ENCODE data around the gene PRR22.
A peak's percentile ranks its signal among the peaks of the same experiment; 100 is the strongest.

The PRR22 gene

DNA sequence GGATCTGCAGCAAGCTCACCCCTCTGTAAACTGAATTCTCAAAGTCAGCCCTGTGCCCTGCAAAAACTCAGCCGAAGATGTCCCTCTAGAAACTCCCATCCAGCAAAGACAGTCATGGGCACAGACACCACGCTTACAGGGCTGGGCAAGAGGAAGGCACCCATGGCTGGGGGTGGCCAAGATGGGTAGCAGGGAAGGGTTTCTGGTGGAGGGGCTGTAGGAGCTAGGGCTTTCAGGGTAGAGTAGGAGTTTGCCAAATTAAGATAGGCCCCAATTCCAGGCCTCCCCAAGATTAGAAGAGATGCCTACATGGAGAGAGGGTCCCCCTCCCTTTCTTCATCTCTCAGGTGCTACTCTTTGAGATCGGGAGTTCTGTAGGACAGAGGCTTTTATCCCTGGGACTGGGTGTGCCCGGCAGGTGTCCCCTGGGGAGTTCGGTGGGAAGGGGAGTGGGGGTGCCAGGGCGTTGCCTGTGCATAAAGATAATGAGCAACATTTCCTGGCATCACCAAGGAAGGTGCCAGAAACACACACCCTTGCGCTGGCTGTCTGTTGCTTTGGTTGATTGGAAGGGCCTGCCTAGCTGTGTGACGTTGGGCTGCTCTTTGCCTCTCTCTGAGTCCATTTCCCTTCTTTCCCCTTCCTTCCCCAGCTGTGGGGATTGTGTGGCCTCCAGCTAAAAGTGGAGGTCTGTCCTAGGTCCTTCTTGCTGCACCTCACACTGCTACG is 29.7 kb upstream of the PRR22 start:
- no peak for DNase-seq

DNA sequence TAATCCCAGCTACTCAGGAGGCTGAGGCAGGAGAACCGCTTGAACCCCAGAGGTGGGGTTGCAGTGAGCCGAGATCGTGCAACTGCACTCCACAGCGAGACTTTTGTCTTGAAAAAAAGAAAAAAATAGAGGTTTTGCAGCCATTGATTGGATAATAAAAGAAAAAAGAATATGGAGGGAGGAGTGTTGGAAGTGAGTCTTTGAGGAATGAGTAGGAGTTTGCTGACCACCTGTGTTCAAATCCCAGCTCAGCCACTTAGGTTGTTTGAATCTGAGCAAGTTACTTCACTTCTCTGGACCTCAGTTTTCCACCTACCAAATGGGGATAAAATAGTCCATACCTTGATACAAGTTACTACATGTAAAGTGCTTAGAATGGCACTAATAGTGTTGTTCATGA is 26.6 kb upstream of the PRR22 start:
- no peak for DNase-seq

DNA sequence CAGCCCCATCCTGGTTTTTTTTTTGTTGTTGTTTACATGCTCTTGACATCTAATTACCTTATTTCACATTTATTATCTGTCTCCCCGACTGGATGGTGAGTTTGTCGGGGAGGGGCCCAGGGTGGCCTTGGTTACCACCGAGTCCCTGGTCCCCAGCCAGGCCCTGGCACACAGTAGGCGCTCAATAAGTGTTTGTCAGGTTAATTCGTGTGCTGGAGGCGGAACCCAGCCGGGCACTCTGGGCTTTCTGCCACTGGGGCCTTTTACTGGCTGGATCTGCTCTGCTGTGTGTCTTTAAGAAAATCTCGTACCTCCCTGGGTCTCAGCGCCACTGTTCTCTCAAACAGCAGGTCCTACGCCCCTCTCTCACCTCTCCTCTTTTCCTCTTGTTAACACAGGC is 24.9 kb upstream of the PRR22 start:
- DNase-seq = no peak

DNA sequence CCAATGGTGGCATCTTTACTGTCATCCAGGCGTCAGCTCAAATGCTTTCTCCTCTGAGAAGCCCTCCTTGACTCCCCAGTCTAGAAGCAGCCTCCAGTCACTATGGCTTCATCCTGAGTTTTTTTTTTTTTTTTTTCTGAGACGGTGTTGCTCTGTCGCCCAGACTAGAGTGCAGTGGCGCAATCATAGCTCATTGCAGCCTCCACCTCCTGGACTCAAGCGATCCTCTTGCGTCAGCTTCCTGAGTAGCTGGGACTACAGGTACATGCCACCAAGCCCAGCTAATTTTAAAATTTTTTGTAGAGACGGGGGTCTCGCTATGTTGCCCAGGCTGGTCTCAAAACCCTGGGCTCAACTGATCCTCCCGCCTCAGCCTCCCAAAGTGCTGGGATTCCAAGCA is 24.5 kb upstream of the PRR22 start:
- DNase-seq = no peak

DNA sequence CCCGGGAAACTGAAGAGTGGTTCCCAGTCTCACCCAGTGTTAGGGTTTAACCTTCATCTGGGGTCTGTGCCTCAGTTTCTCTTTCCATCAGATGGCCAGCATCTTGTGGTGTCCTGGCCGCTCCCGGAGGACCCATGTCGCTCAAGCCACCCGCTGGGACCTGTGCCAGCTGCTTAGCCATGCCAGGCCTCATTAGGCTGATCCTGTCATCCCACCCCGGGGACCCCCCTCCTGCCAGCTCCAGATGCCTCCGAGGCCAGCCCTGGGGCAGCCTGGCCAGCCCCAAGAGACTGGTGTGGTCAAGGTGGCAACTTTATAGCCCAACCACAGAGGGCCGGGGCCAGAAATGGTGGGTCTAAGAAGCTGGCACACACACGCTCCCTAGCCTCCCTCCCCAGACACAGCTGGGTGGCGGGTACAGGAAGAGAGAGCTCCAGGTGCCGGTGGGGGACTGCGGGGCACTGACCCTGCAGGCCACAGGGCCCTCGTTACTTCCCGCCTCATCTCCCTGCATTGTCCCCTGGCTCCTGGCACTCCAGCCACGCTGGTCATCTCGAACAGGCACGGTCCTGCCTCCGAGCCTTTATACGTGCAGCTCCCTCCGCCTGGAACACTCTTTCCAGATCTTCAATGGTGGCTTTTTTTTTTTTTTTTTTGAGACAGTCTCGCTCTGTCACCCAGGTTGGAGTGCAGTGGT is 23.7 kb upstream of the PRR22 start:
- no peak for DNase-seq

DNA sequence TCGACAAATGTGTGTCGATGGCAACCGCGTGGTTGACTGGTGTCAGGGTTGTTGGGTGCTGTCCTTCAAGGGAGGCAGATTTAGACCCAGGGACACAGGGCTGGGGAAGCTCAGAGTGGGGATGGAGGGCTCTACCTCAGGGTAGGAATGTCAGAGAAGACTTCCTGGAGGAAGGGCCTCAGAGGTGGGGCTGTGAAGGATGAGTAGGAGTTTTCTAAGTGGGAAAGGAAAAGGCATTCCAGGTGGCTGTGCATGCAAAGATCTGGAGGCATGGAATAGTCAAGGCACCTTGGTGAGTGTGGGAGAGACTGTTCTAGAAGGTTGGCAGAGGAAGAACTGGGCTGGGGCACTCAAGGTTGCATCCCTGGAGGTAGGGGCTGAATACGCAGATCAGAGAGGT is 22.4 kb upstream of the PRR22 start:
- DNase-seq = no peak

DNA sequence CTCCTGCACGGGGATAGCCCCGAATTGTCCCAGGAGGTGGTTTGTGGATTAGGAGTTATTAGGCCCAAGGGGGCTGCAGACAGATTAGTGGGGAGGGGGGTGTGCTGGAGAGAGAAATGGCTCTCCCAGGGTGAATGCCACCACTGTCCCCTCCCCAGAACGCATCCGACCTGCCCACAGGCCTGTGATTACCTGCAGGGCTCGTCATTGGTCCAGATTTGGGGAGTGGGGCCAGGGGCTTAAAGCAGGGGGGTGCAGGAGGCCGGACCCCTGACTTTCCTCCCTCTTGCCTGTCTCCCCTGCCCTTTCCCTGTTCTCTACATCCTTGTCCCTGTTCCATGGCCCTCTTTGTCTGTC is 21.6 kb upstream of the PRR22 start:
- DNase-seq = no peak

DNA sequence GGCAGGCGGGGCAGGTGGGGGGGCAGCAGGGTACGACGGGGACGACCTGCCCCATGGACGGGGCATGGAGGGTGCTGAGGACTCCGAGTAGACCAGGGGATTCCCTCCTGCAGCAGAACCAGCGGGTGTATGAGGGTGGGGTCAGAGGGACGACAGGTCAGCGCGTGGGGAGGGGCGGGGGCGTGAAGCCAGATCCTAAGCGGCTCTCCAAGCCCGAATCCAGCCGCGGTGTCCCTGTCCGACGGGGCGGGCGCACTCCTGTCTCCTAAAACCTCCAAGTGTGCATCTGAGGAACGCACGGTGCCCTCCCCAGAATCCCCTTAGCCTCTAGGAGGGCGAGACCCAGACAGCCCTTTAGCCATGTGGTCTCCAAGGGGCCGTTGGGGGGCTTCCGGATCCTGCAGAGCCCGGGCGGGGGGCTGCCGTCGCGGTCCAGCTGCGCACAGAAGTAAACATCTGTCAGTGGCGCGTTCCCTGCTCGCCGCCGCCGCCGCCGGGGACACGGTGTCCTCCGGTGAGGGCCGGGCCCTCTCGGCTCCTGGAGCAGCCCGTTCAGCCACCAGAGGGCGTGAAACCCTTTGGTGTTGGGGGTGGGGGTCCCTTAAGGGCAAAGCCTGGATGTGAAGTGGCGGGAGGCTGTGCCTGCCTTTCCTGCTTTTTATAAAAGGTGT is 21.1 kb upstream of the PRR22 start:
- peak; percentile 64 for DNase-seq

DNA sequence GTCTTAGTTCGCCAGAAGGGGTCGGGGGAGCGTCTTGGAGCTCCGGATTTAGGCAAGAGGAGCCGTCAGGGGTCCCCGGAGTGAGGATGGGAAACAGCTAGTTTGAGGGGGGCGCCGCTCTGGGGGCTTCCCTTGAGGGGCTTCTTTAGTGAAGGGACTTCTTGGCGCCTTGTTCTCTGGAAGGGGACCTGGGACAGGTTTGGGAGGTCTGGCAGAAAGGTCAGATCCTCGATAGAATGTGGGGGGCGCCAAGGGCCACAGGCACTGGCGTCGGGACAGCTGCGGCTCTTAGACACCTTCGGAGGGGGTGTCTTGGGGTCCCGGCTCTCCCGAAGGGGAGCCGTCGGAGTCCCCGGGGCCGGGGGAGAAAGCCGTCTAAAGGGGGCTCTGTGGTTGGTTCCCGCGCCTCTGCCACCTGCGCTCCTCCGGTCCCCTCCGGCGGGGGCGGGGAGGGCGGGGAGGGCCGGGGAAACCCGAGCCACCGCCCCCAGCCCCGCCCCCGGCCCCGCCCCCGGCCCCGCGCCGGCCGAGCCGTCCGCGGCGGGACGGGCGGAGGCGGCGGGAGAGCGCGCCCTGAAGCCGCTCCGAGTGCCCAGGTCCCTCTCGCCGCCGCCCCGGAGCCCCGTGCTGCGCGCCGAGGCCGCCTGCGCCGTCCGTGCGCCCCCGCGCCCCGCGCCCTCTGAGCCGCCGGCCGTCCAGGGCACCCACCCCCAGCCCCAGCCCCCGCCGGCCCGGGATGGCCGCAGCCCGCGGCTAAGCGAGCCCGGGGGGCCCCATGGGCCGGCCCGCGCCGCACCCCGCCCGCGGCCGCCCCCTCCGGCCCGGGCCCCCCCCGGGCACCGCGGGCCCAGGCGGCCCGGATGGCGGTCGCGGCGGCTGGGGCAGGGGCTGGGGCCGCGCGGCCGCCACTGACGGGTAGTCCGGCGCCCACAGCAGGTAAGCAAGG is 20.2 kb upstream of the PRR22 start, which contains the start of gene NRTN:
NRTN (plus strand) TSS at position 552 of the 946 bp plus-strand sequence. CDS start 19,099 bp downstream, outside the sequence.
- peak; percentile 53 for DNase-seq

DNA sequence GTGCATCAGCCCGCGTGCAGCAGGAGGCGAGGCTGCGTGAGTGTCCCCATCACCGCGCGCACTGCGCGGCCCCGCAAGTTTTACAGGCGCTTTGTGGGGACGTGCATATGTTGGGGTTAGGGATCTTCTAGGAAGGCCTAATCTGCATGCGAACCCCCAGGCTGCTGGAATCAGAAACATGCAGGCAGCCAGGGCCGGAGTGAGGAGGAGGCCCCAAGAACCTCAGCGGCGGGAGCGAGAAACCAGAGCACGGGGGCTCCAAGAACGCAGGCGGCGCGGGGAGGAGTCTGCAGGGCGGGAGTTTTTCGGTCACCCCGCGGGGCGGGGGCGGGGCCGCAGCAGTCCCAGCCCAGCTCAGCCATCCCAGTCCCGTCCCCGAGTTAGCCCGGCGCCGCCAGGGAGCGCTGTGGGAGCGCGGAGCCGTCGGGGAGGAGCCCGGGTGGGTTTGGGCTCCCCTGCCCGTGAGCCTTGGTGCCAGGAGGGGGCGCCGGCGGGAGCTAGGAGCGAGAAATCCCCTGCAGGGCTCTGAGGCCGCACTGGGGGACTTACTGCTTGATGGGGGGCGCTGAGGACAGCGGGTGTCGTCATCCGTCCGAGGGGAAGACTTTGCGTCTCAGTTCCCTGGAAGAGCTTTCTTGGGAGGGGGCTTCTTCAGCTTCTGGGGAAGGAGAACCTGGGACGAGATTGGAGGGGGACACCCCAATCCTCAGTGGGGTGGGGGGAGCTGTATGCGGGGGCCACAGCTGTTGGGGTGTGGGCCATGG is 19.4 kb upstream of the PRR22 start:
- DNase-seq = peak; percentile 90

DNA sequence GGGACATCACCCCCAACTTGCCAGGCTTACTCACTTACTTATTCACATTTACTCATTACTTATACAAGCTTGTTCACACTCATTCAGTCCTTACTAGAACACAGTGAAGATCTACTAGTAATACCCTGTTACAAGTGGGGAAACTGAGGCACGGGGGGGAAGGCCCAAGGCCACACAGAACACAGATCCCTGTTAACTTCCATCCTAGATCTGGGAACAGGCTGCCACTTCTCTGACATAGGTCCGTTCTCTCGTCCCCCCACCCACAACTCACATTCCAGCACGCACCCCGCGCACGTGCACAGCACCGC is 18.9 kb upstream of the PRR22 start:
- DNase-seq = no peak

DNA sequence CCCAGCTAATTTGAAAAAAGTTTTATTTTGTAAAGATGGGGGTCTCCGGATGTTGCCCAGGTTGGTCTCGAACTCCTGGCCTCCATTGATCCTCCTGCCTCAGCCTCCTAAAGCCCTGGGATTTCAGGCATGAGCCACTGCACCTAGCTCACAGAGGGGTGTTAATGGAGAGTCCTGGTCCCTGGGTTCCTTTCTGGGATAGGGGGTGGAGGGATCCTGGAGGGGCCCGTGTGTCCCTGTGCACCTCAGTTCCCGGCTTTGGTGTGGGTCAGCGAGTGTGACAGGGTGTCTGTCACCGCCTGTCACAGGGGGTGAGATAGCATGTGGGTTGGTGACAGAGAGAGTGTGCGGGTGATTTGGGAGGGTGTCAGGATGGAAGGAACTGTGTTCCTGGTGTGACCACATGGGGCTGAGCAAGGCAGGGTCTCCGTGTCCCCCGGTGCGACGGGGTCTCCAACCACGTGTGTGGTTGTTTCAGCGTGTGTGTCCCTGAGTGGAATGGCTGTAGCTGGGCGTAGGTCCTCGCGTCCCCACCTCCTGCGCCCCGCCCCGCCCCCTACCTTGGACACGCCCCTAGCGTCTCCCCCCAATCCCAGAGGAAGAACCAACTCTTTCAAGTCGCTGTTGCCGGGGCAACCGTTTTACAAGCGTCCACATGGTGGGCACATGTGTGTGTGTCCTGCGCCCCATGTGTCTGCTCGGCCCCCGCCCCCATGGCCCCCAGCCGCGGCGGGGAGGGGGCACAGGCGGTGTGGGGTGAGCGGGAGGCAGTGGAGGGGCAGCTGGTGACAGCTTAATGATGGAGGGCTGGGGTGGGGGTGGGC is 17.5 kb upstream of the PRR22 start:
- peak; percentile 18 for DNase-seq

DNA sequence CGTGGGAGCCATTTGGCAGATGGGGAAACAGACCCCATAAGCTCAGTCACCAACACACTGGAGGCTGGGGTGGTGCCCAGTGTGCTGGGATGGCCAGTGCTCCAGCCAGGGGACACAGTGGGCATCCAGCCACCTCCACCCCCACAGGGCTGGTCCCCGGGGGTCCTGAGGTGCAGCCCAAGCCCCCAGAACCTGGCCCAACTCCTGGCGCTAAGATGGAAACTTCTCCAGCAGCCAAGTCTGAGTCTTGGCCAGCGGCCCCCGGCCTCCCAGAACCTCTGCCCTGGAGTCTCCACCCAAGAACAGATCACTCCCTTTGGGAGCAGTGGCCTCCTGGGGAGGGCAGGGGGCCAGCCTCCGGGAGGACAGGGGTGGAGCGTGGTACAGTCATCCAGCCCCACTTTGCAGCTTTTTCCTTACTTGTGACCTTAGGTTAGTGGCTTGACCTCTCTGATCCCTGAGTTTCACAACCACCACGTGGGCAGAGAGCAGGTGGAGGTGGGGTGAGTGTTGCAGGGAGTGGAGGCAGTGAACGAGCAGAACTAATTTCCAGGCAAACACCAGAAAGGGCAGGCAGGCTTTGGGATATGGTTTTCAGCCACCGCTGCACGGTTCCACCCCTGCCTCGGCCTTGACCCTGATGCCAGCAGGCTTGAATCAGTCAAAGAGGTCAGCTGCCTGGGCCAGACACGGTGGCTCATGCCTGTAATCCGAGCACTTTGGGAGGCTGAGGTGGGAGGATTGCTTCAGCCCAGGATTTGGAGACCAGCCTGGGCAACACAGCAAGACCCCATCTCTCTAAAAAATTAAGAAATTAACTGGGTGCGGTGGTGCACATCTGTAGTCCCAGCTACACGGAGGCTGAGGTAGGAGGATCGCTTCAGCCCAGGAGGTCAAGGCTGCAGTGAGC is 16.1 kb upstream of the PRR22 start:
- DNase-seq = no peak

DNA sequence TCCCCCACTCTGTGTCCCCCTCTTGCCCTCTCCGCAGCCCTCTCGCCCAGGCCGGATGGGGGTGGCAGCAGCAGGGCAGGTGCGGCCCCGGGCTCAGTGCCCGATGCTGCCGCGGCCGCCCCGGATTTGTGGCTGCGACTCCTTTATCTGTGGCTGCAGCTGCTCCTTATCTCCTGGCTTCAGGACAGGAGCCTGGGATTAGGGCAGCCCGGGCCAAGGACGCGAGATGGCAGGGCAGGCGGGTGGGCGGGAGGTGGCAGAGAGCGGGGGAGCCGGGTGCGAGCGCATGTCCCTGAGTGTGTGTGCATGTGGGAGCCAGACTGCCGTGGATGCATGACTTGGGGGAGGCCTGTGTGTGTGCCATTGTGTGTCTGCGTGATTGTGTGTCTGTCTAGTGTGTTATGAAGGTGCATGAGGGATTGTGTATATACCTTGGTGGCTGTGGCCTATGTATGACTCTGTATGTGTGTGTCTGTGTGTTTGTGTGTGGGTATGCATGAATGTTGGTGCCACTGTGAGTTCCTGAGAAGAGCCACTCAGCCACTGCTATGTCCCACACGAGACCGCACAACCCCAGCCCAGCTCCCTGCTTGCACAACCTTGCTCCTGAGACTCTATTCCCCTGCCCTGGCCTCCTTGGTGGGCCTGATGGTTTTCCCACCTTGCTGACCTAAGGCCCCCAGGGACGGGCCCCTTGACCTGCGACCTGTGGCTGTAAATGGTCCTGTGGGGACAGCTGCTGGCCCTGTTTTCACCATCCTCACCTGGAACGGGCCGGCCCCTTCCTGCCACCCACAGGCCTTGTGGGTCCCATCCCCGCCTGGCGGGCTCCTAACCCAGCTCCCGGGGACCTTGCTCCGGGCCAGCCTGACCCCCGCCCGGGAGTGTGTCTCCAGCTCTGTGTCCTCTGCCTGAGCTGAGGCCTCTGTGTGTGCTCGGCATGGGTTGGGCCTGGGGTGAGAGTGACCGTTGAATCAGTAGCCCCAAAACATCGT is 15.0 kb upstream of the PRR22 start:
- DNase-seq = no peak

DNA sequence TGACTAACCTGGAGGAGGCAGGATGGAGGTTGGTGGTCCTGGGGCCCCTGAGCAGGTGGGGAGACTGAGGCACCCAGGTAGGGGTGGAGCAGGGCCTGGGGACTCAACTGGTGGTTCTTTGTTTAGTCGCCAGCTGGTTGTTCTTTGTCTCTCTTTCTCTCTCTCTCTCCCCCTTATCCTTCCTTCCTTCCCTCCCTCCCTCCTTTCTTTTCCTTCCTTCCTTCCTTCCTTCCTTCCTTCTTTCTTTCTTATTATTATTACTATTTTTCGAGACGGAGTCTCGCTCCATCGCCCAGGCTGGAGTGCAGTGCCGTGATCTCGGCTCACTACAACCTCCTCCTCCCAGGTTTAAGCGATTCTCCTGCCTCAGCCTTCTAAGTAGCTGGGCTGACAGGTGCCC is 13.7 kb upstream of the PRR22 start:
- no peak for DNase-seq

DNA sequence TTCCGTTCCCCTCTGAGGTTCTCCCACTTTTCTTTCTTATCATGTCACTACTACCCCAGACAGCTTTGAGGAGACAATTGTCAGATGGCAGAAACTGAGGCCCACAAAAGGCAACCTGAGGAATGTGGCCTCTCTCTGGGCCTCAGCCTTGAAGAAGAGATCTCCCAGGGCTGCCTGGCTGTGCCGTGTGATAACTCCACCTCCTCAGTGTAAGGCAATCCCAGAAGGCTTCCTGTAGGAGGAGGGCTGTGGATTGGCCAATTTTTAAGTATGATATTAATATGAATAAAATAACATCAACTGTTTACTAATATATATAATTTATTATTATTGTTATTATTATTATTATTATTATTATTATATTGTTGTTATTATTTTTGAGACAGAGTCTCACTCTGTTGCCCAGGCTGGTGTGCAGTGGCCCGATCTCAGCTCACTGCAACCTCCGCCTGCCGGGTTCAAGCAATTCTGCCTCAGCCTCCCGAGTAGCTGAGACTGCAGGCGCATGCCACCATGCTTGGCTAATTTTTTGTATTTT is 10.9 kb upstream of the PRR22 start:
- DNase-seq = no peak

DNA sequence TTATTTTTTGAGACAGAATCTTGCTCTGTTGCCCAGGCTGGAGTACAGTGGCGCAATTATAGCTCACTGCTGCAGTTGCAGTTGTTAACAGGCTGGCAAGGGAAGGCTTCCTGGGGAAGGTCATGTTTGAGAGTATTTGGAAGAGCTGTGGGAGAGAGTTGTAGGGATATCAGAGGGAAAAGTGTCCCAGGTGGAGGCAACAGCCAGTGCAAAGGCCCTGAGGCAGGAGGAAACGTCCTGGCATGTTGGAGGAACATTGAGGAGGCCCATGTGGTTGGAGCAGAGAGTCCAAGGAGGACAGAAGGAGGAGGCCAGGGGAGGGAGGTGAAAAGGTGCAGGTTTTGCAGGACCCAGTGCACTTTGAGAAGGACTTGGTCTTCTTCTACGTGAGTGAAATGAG is 8.6 kb upstream of the PRR22 start:
- DNase-seq = no peak

DNA sequence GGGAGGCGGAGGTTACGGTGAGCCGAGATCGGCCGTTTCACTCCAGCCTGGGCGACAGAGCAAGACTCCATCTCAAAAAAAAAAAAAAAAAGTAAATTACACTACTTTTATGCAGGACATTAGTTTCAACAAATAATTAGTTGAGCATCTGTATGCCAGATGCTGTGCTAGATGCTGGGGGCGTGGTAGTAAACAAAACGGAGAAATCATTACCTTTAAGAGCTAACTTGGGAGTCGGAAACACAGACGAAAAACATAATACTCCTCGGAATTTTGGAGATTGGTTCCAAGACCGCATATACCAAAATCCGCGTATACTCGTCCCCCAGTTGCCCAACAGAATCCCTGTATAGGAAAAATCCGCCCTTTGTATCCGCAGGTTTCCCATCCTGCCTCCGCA is 7.7 kb upstream of the PRR22 start:
- DNase-seq = no peak

Measured in effector CD8-positive, alpha-beta T cell (primary cell).